ENCODE measurements around the gene TARS2.

DNA sequence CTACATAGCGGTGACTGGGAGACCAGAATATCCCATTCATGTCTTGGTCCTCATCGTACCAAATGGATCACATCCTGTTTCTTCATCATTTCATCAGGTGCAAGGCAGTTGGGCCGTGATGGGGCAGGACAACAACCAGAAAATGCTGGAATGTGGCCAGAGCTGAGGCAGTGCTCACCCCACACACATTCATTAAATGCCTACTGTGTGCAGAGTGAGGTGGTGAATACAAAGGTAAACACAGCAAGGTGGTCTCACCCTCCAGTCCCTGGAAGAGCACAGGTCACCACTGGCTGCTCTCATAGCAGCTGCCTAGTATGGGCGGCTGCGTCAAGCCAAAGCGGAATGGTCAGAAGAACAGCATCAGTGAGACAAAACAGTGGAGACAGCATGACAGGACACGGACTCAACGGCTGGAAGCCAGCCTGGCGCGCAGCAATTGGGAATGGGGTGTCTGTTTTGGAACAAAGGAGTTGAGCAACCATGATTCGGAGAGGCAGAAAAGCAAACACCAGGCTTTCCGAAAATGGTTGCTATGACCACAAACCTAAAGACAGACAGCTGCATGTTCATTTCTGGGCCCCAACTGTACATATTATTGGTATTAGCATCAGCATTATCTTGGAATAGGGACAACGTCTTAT is 56.4 kb downstream of the TARS2 start:
- TF ChIP-seq, protein P1, sequence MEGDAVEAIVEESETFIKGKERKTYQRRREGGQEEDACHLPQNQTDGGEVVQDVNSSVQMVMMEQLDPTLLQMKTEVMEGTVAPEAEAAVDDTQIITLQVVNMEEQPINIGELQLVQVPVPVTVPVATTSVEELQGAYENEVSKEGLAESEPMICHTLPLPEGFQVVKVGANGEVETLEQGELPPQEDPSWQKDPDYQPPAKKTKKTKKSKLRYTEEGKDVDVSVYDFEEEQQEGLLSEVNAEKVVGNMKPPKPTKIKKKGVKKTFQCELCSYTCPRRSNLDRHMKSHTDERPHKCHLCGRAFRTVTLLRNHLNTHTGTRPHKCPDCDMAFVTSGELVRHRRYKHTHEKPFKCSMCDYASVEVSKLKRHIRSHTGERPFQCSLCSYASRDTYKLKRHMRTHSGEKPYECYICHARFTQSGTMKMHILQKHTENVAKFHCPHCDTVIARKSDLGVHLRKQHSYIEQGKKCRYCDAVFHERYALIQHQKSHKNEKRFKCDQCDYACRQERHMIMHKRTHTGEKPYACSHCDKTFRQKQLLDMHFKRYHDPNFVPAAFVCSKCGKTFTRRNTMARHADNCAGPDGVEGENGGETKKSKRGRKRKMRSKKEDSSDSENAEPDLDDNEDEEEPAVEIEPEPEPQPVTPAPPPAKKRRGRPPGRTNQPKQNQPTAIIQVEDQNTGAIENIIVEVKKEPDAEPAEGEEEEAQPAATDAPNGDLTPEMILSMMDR (conservative IDR thresholded peaks at IDR 0.05; ENCODE audit: low read length) = no peak
- no peak for TF ChIP-seq EZH2phosphoT487 (IDR thresholded peaks at IDR 0.05; ENCODE audit: borderline replicate concordance, low read depth, low read length)
